GM21825 (cell line): ENCODE measurements around the gene CRACDL.

Experiments used
- ATAC-seq: cut with Tn5 transposase; IDR thresholded peaks from one replicate; pipeline ENCODE4 v1.9.1; 2021; ENCODE audit warnings: mild to moderate bottlenecking, moderate library complexity; ENCODE audit not compliant: unreplicated experiment

The CRACDL gene

GRCh38 chr2:98778741-98779483 is 157.1 kb downstream of the CRACDL start:
- ATAC-seq, result no peak

DNA sequence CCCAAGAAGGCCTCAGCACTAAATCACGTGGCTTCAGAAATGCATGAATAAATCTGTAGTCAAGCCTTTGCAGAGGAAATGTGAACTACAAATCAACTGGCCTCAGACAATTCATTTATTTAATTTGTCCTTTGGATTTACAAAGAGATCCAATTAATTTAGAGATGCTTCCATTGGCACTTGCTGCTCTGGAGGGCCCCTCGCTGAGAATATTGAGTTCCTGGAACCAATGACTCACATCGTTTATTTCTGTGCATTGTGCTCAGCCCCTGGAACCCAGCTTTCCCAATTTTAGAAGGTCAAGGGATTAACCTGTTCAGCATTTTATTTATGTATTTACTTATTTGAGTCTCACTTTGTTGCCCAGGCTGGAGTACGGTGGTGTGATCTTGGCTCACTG is 157.9 kb downstream of the CRACDL start:
- ATAC-seq, result no peak

- ATAC-seq, result no peak
Measured at GRCh38 chr2:98777710-98778109, 158.3 kb downstream of the CRACDL start.

- no peak for ATAC-seq
Measured at GRCh38 chr2:98777076-98777475, 158.9 kb downstream of the CRACDL start.

GRCh38 chr2:98776136-98776535 is 159.9 kb downstream of the CRACDL start:
- no peak for ATAC-seq

DNA sequence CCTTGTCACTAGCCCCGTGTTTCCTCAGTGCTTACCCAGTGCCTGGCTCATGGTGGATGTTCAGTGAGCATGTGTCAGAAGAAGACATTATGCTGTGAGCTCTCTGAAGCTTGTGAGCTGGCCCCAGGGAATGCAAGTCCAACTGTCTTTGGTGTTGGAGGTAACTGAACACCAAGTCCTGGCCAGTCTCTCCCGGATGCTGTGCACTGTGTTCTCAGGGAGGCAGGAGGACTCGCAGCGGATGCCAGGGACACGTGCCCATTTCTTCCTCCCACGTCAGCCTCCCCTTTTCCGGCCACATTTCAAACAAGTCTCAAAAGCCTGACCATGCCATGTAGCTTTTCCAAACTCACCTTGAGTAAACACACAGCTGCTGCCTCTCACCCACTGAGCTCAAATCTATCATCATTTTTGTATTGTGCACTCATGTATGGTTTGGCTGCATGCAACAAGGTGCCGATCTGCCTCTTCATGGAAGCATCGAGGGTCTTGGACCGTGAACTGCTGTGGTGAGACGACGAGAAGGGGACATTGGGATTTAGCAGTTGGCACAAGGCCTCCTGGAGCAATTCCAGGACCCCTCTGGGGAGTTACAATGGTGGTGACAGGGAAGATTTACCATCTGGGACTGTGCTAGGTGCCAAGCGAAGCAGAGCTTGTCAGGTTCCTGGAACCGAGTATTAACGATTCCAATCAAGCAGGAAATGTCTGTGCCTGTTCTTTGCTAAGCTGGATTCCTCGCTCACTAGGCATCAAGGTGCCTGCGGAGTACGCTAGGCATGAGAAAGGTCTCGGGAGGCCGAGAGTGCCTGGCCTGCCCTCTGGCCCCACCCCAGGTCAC is 160.7 kb downstream of the CRACDL start:
- ATAC-seq, result no peak

GRCh38 chr2:98773907-98774306 is 162.1 kb downstream of the CRACDL start:
- ATAC-seq, result no peak

GRCh38 chr2:98773169-98773568 is 162.9 kb downstream of the CRACDL start:
- ATAC-seq, result no peak

DNA sequence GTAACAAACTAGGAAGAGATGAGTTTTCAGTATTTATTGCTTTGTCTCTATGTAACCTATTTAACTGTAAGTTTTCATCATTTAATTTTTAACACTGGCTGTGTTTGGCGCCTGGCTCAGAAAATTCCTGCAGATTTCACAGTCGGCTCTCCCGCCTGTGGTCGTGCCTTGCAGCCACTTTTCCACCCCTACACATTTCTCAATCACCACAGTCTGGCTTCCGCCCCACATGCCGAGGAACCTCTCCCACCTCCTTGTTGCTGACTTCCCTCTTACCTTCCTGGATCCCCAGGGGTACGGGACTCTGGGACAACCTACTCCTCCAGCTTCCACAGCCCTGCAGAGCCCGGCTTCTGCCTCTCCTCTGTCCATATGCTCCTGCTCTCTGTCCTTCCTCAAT is 163.5 kb downstream of the CRACDL start:
- ATAC-seq, result no peak

GRCh38 chr2:98771721-98772524 is 164.1 kb downstream of the CRACDL start:
- no peak for ATAC-seq

- no peak for ATAC-seq
Measured at GRCh38 chr2:98771264-98771663, 164.8 kb downstream of the CRACDL start.

GRCh38 chr2:98769784-98770183 is 166.2 kb downstream of the CRACDL start:
- no peak for ATAC-seq

DNA sequence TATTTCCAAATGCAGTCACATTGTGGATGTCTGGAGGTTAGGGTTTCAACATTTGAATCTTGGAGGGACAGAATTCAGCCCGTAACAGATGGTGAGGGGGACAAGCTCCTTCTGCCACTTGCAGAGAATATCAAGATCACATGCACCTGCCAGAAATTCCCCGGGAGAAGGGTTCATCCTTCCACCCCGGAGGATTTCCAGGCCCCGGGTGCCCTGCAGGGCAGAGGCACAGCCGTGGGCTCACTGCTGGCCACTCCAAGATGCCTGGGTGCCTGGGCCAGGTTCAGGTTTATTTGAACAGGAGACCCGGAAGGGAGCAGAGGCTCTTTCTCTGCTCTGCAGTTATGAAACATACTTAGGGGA is 166.9 kb downstream of the CRACDL start:
- ATAC-seq, result no peak

GRCh38 chr2:98768384-98769113 is 167.5 kb downstream of the CRACDL start:
- ATAC-seq, result no peak

DNA sequence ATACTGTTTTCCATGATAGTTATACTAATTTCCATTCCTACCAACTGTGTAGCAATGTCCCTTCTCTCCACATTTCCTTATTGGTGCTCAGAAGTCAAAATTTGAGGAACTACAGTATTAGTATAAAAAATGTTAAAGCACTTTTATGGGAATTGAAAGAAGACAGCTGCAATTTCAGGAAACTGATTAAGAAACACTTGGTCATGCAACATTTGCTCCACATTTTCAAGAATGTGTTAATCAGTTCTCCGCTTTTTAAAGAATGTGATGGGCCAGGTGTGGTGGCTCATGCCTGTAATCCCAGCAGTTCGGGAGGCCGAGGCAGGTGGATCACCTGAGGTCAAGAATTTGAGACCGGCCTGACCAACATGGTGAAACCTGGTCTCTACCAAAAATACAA is 171.5 kb downstream of the CRACDL start:
- no peak for ATAC-seq

DNA sequence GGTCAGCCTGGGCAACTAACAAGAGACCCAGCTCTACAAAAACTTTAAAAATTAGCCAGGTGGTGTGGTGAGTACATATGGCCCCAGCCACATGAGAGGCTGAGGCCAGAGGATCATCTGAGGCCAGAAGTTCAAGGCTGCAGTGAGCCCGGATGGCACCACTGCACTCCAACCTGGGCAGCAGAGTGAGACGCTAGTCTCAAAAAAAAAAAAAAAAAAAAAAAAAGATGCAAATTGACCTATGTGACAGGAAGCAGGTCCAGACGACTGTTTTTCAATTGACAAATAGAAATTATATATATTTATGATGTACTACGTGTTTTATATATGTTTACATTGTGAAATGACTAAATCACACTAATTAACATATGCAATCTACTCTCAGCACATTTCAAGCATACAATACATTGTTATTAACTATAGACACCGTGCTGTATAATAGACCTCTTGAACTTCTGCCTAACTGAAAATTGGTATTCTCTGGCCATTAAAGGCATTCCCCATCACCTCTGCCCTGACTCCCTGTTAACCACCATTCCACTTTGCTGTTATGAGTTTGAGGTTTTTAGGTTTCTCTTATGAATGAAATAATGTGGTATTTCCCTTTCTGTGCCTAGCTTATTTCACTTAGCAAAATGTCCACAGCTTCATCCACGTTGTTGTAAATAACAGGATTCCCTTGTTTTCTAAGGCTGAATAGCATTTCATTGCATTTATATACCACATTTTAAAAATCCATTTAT is 172.6 kb downstream of the CRACDL start:
- no peak for ATAC-seq

DNA sequence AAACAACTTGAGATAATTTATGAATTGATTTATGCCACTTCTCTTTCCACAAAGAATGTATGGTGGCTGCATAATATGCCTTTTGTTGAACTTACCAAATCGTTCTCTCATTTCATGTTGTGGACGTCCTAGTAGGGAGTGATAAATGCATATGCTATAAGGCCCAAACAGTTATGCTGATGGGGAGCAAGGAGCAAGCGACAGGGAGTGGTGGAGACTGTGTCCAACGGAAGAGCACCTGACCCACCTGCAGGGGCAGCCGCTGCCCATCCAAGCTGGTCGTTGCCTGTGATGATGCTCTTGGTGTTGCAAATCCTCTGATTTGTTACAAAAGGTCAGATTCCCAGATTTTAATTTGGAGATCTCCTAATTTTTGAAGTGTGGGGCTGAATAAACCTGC is 174.1 kb downstream of the CRACDL start:
- no peak for ATAC-seq

DNA sequence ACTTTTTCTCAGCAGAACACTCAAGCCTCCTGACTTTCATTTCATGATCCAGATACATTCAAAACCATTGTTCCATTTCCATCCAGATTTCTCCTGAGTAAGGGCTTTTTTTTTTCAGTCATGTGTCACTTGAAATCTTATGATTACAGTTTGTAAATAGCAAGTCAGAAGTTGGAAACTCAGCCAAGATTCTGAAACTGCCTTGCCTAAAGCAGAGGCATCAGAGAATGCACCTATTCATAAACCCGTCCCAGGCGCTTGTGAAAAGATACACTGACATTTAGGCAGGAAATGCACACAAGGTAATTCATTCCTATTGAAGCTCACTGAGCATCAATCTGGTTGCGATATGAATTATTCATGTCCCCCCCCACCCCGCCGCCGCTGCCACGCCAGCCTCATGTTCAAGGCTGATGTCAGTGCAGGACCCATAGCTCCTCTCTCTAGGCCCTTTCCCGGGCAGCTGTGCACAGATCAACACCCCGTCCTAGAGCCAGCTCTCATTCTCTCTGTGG is 174.7 kb downstream of the CRACDL start:
- ATAC-seq, result no peak

- no peak for ATAC-seq
Measured at GRCh38 chr2:98759827-98760625, 176.0 kb downstream of the CRACDL start.
